ENCODE results near the gene RAB40A.
A peak's percentile ranks its signal among the peaks of the same experiment; 100 is the strongest.

The RAB40A gene, protein sequence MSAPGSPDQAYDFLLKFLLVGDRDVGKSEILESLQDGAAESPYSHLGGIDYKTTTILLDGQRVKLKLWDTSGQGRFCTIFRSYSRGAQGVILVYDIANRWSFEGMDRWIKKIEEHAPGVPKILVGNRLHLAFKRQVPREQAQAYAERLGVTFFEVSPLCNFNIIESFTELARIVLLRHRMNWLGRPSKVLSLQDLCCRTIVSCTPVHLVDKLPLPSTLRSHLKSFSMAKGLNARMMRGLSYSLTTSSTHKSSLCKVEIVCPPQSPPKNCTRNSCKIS

DNA sequence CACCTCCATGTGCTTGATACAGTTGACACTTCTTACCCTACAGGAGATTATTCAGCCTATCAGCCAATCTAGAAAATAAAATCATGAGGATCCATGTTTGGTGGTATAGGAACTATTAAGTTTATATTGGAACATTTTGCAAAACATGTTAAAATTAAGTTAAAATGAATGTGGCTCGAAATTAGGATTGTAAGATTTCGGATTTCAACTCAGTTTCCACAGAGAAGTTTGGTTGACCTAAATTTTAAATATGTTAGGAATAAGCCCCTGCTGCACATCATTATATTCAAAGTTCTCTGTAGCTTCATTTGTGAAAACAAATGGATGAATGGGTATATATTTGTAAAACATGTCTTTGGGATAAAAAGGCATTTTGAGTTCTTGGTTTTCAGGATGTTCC, at the start of gene RAB40A:
Gene RAB40A (minus strand): TSS at position 101 of the 400 bp plus-strand sequence. CDS start 18,733 bp downstream, outside the sequence.
- DNase-seq: no peak

DNA sequence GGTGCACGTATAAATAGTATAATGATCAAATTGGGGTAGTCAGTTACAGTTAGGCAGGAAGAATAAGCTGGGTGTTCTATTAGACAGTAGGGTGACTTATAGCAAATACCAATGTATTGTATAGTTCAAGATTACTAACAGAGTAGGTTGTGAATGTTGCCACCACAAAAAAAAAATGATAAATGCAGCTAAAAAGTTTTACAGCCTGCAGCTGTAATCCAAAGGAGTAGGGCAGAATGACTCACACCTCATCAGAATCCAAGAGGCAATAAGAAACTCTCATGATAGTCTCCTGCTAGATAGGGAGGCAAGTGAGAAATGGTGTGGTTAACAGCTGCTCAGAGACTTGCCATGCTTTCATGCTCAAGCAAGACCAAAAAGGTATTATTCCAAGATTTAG, 46.5 kb upstream of the RAB40A start:
- DNase-seq: no peak

DNA sequence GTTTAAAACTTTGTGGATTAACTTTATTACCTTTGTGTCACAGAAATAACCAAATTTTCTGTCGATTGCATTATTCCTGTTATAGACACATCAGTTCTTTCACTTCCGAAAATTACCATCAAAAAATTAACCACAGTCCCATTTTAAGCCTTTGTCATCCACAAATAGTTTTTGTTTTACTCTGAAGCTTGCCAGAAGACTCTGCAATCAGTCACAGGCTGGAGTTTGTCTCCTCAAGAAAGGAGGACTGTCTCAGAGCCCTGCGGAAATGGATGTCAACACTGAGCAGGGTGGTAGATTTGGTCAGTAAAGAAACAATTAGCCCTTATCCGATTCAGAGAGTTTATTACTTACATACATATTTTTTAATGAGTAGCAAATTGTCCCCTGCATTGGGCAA, 45.9 kb upstream of the RAB40A start:
- DNase-seq: no peak

DNA sequence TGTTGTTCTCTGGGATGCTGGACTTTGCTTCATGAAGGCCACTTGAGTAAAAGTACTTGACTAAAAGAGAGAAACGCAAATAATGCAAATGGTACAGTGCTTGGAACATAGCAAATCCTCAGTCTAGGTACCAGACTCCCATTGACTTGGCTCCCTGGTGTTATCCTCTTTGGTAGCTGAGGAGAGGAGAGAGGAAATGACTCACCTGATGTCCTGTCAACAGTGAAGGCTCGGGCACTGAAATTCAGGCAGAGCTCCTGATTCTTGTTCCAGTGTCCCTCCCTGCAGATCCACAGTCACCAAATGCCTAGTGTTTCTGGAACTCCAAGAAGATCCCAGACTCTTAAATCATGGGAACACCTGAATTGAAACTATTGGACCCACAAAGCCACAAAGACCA, 43.5 kb upstream of the RAB40A start:
- DNase-seq: no peak

DNA sequence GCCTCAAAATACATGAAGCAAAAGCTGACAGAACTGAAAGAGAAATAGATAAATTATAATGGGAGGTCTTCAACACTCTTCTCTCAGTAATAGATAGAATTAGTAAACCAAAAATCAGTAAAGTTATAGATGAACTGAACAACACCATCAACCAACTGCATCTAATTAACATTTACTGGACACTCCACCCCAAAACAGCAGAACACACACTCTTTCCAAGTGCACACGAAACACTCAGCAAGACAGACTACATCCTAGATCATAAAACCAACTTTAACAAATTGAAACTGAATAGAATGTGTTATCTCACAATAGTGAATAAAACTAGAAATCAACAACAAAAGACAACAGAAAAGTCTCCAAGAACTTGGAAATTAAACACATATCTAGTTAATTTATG, 41.0 kb upstream of the RAB40A start:
- DNase-seq: no peak

DNA sequence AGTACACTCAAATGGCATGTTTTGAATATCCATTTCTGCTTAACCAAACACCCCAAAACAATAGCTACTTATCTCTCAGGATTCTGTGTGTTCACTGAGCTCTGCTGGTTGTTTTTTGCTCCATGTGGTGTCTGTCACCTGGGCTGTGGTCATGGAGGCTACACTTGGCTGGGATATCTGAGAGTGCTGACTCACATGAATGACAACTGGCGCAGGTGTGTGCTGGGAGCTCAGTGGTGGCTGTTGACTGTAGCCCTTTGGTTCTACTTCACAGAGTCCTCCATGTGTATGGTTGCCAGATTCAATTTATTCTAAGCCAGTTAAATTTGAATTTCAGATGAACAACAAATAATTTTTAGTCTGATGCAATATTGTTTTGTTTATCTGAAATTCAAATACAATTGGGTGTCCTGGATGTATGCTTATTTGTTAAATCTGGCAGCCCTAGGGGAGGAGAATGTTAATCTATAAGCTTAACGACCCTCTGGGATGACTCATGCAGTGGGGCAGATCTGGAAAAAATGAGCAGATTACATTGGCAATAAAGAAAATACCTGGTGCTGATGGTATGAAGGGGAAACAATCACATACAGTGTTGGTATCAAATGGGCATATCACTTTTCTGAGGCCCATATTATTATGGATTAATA, 37.8 kb upstream of the RAB40A start:
- peak; percentile 14 for DNase-seq

DNA sequence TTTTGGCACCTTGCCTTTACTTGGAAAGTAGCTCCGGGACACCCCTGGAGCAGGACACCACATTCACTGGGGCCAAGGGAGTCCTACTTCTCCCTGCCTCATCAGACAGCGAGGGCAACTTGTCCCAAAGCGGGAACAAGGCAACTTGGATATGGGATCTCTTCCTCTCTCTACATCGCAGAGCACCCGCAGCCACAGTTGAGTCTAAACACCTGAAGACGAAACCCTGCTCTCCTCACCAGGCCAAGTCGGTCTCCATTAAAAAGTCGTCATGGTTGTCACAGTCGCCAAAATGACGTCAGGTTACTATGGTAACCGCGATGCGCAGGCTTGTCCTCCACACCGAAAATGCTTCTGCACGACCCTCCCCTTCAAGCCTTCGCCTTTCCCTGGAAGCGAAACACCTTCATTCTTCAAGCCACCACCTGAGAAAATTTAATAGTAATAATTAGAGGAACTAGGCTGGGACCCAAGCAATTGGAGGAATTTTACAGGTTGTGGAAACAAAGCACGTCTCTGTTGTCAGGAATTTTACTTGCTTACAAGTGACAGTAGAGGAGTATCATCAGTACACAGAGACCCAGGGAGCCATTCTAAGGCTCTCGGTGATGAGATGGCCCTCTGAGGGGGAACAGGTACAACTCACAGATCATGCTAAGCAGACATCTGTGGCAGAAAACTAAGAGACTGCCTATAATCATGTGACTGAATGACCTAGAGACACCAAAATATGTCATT, 35.6 kb upstream of the RAB40A start:
- no peak for DNase-seq

DNA sequence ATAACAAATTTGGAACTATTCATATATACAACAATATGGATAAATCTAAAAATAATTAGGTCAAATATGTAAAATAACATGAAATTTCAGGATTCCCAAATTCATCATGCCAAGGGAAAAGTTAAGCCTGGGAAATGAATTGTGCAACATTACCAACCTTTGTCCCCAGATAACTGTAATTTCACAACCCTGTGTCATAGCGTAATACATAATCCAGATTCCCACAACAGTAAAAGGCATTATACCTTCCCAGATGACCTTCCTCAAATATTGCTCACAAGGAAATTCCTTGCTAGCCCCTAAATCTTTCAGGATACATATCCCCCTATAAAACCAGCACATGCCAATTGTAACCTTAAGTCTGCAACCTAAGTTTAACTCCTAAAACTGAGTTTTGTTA, 32.9 kb upstream of the RAB40A start:
- no peak for DNase-seq

DNA sequence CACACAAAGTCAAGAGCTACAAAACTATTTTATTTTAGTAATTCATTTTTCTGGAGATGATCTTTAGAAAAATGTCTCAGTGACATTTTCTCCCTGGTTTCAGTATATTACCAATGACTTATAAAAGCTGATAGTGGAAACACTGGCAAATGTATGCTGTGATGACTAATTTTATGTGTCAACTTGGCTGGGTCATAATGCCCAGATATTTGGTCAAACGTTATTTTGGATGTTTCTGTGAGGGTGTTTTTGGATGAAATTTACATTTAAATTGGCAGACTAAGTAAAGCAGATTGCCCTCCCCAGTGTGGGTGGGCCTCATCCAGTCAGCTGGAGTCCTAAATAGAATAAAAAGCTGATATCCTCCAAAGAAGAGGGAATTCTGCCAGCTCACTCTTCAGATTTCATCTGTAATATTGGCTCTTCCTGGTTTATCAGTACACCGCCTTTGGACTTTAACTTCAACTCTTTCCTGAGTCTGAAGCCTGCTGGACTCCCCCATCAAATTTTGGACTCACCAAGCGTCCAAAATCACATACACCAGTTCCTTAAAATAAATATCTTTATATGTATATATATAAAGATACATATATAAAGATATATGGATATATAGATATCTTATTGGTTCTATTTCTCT, 31.2 kb upstream of the RAB40A start:
- no peak for DNase-seq

DNA sequence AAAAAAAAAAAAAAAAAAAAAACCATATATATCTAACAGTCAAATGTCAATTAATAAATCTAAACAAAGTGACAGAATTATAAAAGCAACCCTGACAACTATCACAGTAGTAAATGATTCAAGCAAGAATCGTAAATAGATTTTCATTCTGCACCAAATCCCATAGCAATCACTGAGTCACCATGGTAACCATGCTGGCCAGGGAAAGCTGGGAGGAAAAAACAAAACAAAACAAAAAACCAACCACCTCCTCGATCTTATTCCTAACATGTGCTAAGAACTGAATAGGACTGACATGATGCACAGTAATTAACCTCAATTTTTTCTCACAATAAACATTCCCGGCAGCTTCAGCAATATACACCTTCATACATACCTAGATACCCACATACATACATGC, 30.6 kb upstream of the RAB40A start:
- no peak for DNase-seq

DNA sequence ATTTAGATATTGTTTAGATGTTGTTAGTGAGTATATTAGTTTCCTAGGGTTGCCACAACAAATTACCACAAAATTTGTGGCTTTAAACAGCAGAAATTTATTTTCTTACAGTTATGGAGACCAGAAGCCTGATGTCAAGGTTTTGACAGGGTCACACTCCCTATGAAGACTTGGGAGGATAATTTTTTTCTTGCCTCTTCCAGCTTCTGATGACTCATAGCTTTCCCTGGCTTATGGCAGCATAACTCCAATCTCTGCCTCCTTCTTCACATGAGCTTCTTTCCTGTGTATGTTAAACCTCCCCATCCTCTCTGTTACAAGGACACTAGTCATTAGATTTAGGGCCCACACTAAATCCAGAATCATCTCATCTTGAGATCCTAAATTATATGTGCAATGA, 20.9 kb upstream of the RAB40A start:
- no peak for DNase-seq

DNA sequence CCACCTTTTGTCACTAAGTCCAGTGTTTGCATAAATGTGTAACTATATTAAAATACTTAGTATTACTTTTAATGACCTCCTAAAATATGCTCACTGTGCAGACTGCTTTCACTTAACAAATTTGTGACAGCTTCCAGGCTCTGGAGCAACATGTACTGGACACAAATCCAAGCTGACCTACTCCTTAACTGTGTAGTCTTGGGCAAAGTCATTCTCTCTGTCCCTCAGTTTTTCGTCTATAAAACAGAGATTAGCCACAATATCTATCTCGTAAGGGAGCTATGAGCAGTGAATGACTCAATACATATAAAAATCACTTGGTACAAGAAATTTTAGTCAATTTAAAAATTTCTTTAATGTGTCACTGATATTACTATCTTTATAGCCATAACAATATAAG, 20.4 kb upstream of the RAB40A start:
- DNase-seq: no peak

DNA sequence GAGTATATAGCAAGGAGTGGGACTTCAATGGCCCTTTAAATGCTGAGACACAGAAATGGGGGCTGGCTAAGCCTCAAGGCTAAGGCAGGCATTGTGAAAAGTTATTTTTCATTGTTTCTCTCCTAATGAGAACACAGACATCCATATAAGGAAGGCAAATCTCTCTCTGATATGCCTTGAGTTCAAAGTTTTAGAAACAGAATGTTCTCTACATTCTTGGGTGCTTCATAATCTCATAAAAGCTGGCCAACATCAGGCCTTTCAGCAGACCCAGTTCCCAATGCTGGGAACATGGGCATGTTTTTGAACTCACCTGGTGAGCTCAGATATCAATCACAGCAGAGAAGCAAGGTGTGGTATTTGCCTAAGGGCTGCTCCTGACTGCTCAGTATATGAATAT, 19.4 kb upstream of the RAB40A start:
- no peak for DNase-seq

DNA sequence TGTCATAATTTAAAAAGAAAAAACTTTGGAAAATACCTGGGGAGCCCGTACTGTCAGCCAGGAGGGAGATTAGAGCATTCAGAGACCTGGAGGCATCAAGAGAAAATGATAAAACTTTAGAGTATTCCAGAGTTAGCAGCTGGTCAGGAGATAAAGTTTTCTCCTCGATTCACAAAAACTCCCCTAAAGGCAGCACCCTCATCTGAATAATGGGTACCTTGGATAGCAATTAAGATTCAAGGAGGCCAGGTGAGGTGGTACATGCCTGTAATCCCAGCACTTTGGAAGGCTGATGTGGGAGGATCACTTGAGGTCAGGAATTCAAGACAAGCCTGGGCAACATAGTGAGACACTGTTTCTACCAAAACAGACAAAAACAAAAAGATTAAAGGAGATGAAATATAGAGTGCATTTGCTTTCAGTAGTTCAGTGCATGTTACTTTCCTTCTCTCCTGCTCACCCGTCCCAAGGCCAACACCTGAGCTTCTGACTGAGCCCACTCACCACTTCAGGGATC, 18.6 kb upstream of the RAB40A start:
- no peak for DNase-seq

DNA sequence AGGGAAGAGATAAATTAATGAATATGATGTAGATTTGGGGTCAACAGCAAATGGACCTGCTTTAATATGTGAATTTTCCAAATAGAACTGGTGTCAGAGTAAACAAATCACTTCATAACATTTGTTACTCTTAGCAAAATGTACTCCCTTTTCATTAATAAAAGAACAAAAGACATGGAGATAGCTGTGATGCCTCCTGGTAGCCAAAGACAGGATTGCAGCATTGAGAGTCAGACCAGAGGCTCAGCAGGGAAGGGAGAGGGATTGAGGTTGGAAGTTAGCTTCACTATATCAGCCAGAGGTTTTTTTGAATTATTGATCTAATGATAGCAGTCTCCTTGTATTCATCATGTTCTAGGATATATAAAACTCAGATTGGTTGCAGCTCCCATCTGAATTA, 17.4 kb upstream of the RAB40A start:
- no peak for DNase-seq

DNA sequence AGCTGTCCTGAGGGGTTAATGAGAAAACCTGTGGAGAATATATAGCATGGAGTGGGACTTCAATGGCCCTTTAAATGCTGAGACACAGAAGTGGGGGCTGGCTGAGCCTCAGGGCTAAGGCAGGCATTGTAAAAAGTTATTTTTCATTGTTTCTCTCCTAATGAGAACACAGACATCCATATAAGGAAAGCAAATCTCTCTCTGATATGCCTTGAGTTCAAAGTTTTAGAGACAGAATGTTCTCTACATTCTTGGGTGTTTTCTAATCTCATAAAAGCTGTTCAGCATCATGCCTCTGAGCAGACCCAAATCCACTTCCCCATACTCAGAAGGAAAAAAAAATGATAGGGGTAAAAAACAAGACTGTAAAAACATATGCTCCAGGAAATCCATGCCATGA, 16.8 kb upstream of the RAB40A start:
- no peak for DNase-seq

DNA sequence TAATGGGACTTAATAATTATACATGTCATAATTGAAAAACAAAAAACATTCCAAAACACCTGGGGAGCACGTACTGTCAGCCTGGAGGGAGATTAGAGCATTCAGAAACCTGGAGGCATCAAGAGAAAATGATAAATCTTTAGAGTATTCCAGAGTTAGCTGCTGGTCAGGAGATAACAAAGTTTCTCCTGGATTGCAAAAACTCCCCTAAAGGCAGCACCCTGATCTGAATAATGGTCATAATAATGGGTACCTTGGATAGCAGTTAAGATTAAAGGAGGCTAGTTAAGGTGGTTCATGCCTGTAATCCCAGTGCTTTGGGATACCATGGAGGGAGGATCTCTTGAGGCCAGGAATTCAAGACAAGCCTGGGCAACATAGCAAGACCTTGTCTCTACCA, 15.9 kb upstream of the RAB40A start:
- DNase-seq: no peak

DNA sequence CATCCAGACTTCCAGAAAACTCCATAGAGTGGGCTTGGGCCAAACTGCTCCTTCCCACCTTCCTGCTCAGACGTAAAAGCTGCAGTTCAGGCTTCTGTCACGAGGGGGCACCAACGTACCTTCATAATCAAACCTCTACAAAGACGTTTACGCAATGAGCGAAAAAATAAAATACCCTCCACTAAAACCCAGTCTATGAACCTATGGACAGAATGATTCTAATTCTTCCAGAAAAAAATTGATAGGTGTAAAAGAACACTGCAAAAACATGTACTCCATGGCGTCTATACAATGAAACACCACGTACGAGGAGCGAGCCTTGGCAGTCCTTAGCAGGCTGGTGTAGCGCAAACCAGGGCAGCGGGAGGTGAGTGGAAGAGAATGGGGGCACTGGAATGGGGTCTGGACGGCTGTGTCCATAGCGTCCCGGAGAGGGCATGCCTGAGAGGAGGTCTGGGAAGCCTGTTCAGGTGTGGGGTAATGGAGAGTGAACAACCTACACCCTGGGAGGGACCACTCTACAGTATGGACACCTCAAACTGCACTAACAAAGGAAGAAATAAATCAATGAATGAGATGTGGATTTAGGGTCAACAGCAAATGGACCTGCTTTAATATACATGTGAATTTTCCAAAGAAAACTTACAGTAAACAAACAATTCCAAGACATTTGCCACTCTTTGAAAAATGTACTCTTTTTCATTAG, 14.4 kb upstream of the RAB40A start:
- DNase-seq: no peak

DNA sequence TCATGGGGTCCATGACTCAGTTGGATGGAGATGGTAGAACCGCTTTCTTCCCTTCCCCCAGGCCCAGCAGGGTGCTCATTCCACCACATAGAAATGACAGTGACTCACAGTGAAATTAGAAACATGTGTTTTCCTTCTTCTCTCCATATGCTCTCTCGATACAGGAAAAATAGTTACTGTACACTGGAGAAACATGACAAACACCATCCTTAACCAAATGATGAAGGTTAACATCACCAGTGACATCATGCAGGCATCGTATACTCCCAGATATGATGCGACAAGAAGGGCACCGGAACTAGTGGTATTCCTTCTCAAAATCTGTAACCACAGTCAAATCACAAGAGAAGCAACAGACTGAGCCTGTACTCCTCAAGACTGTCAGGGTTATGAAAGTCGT, 11.7 kb upstream of the RAB40A start:
- DNase-seq: no peak

DNA sequence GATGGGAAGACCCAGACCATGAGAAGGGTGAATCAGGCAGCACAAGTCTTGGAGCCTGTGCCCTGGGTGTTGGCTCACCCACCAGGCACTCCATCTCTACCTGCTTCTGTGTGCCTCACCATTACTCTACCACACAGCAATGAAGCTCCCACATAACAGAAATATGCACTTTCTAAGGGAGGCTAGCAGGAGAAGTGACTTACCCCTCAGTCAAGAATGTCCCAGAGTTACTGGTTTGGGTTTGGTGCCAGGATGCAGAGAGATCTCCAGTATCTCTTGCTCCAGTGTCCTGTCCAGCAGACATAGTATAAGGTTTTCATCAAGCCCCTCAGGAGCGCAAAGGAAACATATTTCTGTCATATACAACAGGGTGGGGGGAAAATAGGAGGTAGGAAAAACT, 11.3 kb upstream of the RAB40A start:
- DNase-seq: no peak

DNA sequence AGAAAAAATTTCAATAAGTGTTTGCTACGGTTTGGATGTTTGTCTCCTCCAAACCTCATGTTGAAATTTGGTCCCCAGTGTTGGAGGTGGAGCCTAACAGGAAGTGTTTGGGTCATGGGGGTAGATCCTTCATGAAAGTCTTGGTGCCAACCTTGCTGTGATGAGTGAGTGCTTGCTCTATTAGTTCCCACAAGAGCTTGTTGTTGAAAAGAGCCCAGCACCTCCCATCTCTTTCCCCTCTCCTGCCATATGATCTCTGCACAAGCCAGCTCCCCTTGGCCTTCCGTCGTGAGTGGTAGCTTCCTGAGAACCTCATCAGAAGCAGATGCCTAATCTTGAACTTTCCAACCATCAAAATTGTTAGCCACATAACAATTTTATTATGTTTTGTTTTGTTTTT, 10.3 kb upstream of the RAB40A start:
- DNase-seq: no peak

DNA sequence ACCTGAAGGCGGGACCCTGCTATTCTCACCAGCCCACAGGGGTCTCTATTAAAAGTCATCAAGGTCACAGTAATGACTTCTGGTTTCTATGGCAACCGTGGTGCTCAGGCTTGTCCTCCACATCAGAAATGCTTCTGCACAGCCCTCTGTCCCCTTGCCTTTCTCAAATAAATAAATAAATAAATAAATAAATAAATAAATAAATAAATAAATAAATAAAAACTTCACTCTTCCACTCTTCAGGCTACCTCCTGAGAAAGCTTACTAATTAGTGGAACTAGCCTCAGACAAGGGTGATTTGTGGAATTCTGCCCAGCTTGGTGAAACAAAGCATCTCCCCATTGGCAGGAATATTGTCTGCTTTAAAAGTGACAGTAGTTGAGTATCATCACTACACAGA, 5.5 kb upstream of the RAB40A start:
- no peak for DNase-seq

DNA sequence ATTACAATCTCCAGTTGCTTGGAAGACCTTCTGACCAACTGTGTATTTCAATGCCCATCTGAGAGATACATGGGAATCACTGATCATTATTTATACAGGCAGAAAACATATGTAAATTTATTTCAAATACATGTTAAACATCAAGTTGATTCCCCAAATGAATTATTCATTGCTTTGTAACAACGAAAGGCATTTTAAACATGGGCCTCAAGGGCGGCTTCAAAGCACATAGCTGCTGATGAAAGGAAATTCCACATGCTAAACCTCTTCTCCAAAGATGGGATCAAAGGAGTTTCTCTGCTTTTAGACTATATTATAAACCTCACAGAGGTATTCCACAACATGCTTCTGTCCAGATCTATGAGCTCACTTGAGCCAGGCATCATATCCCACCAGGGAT, 4.3 kb upstream of the RAB40A start:
- no peak for DNase-seq
